Skeletal muscle tissue (tissue), 4 donors: ENCODE measurements around the gene C12orf75. TPM values are rescaled to one million over a fixed set of nuclear protein-coding genes. Genes with fewer than 3 reads are reported as not detected.
"Not testable (repeated sequence)": the region's sequence is repeated elsewhere in the genome, so short reads cannot be mapped to it uniquely, and the experiment has no call there.

ENCODE experiments used
- H3K27ac ChIP-seq: one replicate; pipeline ENCODE4 v1.7.0; 2013; ENCODE audit warnings: mild to moderate bottlenecking, low read depth, low read length, inconsistent platforms
- H3K27me3 ChIP-seq, 3 donors: one replicate each; pipeline ENCODE4 v1.7.0; 2013; ENCODE audit warnings: low read length in 3 of 3; ENCODE audit not compliant: control insufficient read depth in 3 of 3, insufficient read depth in 3 of 3
- H3K36me3 ChIP-seq, 3 donors: one replicate each; pipeline ENCODE4 v1.7.0; 2013; ENCODE audit warnings: low read length in 3 of 3; ENCODE audit not compliant: control insufficient read depth in 3 of 3, insufficient read depth in 3 of 3
- H3K4me1 ChIP-seq, 3 donors: one replicate each; pipeline ENCODE4 v1.7.0; 2013; ENCODE audit warnings: low read length in 3 of 3, mild to moderate bottlenecking in 3 of 3; ENCODE audit not compliant: control insufficient read depth in 3 of 3, insufficient read depth in 3 of 3
- H3K4me3 ChIP-seq, 3 donors: one replicate each; pipeline ENCODE4 v1.7.0; 2013; ENCODE audit warnings: low read length in 3 of 3
- H3K9ac ChIP-seq, 3 donors: one replicate each; pipeline ENCODE4 v1.7.0; 2013; ENCODE audit warnings: low read length in 3 of 3, mild to moderate bottlenecking in 3 of 3, moderate library complexity in 2 of 3, low read depth in 1 of 3
- H3K9me3 ChIP-seq, 3 donors: one replicate each; pipeline ENCODE4 v1.7.0; 2013; ENCODE audit warnings: low read length in 3 of 3; ENCODE audit not compliant: control insufficient read depth in 3 of 3
- total RNA-seq: library from RNA; depleted of rRNA; stranded (reverse); fragments of >200 nt; gene quantifications from one replicate; pipeline ENCODE4 v1.2.3, GENCODE V29; 2014
- donor health status: Osteomylitis.

Gene C12orf75
- total RNA-seq, 1 donor from 2014 or later: 3.1 TPM

GRCh38 chr12:105309384-105309783, 21.1 kb upstream of the C12orf75 start:
- H3K36me3 ChIP-seq, H3K27ac ChIP-seq, H3K9ac ChIP-seq, H3K4me3 ChIP-seq, H3K9me3 ChIP-seq, H3K27me3 ChIP-seq: not testable (repeated sequence)
- peaks cover 0 to 13% (median 2%) of the 10 kb centered on the region in 3 donors for H3K4me1 ChIP-seq

DNA sequence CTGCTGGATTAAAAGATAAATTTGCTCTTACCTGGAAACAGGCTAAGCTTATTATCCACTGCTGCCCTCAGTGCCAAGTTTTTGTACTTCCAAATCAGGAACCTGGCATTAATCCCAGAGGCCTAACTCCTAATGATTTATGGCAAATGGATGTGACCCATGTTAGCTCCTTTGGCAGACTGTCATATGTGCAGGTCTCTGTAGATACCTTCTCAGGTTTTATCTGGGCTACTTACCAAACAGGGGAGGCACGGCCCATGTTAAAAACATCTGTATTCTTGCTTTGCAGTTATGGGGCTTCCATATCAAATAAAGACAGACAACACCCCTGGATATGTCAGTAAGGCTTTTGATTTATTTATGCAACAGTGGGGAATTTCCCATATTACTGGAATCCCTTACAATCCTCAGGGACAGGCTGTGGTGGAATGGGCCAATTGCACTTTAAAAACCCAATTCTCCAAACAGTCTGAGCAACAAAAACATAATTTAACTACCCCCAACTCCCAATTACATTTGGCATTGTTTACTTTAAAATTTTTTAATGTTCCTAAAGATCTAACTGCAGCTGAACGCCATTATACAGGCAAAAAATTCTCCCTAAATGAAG, 19.9 kb upstream of the C12orf75 start:
- H3K27me3 ChIP-seq, H3K9me3 ChIP-seq, H3K36me3 ChIP-seq, H3K9ac ChIP-seq, H3K27ac ChIP-seq, H3K4me3 ChIP-seq: not testable (repeated sequence)
- peaks cover 0 to 13% (median 2%) of the 10 kb centered on the region in 3 donors for H3K4me1 ChIP-seq

DNA sequence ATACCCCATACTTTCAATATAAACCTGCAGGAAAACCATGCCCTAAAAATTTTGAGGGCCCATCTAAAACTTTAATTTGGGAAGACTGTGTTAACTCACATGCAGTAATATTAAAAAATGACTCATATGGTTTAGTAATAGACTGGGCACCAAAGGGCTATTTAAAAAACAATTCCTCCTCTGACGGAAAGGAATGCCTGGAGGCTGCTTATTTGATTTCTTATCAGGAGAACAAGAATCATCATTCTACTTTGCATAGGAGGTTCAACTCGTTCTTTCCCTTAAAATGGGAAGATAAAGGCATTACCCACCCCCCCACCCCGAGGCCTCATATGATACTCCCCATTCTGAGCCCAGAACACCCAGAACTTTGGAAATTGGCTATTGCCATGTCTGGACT, 18.6 kb upstream of the C12orf75 start:
- not testable (repeated sequence) for H3K4me3 ChIP-seq, H3K9ac ChIP-seq, H3K36me3 ChIP-seq, H3K27me3 ChIP-seq, H3K27ac ChIP-seq, H3K9me3 ChIP-seq
- peaks cover 0 to 13% (median 2%) of the 10 kb centered on the region in 3 donors for H3K4me1 ChIP-seq

DNA sequence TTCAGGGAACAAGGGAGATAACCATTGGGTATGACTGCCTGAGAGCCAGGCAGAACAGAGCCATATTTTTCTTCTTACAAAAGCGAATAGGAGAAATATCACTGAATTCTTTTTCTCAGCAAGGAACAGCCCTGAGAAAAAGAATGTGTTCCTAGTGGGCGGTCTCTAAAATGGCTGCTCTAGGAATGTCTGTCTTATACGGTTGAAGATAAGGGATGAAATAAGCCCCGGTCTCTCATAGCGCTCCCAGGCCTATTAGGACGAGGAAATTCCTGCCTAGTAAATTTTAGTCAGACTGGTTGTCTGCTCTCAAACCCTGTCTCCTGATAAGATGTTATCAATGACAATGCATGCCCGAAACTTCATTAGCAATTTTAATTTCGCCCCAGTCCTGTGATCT, 16.7 kb upstream of the C12orf75 start:
- not testable (repeated sequence) for H3K9ac ChIP-seq, H3K36me3 ChIP-seq, H3K9me3 ChIP-seq, H3K27ac ChIP-seq, H3K27me3 ChIP-seq, H3K4me3 ChIP-seq
- H3K4me1 ChIP-seq: peaks cover 0 to 13% (median 2%) of the 10 kb centered on the region in 3 donors

DNA sequence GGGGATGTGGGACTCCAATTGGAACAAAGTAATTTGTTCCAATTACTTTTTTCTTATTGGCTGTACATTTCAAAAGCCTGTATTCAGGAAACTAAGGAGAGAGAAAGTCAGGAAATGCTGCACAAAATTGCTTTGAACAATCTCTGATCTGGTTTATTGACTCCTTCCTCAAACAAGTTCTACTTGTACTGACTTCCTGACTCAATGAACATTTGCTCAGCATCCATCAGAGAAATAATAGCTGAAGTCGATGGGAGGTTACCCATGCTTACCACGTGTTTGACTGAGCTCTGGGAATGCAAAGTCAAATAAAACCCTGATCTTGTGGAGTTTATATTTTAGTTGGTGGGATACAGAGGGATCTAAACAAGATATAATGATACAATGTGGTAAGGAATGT, 15.4 kb upstream of the C12orf75 start:
- Histone ChIP-seq H3K9ac (no peak overlapping the region), H3K27ac (no peak overlapping the region), H3K9me3 (no peaks in the 10 kb centered on the region), H3K27me3 (no peaks in the 10 kb centered on the region), H3K4me1 (peaks cover 0 to 12% (median 2%) of the 10 kb centered on the region in 3 donors), H3K4me3 (no peak overlapping the region), H3K36me3 (no peaks in the 10 kb centered on the region)

- Histone ChIP-seq H3K9me3 (no peaks in the 10 kb centered on the region), H3K4me1 (peaks cover 0 to 6% (median 2%) of the 10 kb centered on the region in 3 donors), H3K27ac (no peak overlapping the region), H3K9ac (no peak overlapping the region), H3K4me3 (no peak overlapping the region), H3K36me3 (no peaks in the 10 kb centered on the region), H3K27me3 (no peaks in the 10 kb centered on the region)
Measured at GRCh38 chr12:105315726-105316125, 14.8 kb upstream of the C12orf75 start.

DNA sequence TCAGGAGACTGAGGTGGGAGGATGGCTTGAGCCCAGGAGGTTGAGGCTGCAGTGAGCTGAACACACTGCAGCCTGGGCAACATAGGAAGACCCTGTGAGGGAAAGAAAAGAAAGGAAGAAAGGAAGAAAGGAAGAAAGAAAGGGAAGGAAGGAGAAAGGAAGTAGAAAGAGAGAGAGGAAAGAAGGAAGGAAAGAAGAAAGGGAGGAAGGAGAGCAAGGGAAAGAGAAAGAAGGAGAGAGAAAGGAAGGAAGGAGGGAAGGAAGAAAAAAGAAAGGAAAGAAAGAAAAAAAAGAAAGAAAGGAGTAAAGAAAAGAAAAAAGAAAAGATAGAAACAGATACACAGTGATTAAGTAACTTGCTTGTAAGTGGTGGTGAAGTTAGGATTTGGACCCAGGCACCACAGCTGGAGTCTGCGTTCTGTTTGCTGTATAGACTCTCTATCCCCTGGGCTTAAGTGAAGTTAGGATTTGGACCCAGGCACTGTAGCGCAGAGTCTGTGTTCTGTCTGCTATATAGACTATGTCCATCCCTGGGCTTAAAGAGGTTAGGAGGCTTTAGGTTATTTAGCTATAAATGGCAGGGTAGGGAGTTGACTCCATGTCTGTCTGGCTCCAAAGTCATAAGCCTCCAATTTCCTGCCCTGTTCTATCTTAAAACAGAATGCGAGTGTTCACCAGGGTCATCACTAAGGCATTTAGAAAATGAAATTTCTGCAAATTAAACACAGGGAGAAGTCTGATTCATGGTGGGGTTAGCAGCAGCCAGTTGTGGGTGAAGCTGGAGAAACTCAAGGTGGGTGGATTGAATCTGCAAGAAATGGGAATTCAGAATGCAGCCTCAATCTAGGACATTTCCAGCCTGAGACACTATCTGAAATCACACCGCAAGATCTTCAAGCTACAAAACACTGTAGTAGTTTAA, 13.3 kb upstream of the C12orf75 start:
- H3K27me3 ChIP-seq: no peaks in the 10 kb centered on the region
- H3K4me3 ChIP-seq: no peak overlapping the region
- no peak overlapping the region for H3K27ac ChIP-seq
- no peaks in the 10 kb centered on the region for H3K9me3 ChIP-seq
- H3K36me3 ChIP-seq: no peaks in the 10 kb centered on the region
- H3K4me1 ChIP-seq: peaks cover 0 to 12% (median 1%) of the 10 kb centered on the region in 3 donors
- H3K9ac ChIP-seq: no peak overlapping the region

DNA sequence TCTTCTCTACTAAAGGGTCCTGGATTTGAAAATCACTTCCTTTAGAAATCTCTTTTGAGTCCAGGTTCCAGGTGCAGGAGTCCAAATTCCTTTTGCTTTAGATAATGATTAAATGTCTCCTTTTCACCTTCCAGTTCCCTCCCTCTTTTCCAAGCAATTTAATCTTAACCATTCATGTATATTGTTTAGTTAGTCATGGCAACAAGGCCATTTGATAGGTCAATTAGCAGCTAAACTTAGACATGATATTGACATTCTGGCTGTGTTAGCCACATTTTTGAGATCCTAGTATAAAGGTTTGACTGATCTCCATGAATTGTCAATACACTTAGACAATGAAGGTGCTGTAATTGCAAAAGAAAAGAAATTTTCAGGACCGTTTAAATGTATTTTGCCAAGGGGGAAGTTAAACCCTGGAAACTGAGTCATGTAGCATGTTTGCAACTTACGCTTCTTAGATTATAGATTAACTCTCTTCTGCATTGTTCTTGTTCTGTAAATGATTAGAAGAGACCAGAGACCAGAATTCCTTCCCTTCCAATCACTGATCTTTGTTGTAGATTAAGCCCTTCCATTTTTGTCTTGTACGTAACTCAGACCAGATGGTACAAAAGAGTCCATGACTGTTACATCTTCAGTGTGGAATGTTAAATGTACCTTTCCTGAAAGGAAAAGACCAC, 12.4 kb upstream of the C12orf75 start:
- Histone ChIP-seq H3K27ac (no peak overlapping the region), H3K36me3 (no peaks in the 10 kb centered on the region), H3K9ac (no peak overlapping the region), H3K4me3 (no peak overlapping the region), H3K27me3 (no peaks in the 10 kb centered on the region), H3K9me3 (no peaks in the 10 kb centered on the region), H3K4me1 (peaks cover 0 to 17% (median 6%) of the 10 kb centered on the region in 3 donors)

- H3K9ac ChIP-seq: no peak overlapping the region
- H3K27ac ChIP-seq: no peak overlapping the region
- no peaks in the 10 kb centered on the region for H3K36me3 ChIP-seq
- H3K4me3 ChIP-seq: no peak overlapping the region
- H3K4me1 ChIP-seq: peaks cover 0 to 17% (median 6%) of the 10 kb centered on the region in 3 donors
- no peaks in the 10 kb centered on the region for H3K9me3 ChIP-seq
- H3K27me3 ChIP-seq: no peaks in the 10 kb centered on the region
Measured at GRCh38 chr12:105318651-105319483, 11.6 kb upstream of the C12orf75 start.
